Transverse colon (tissue), 4 donors: Measurements from ENCODE around the gene CHAMP1. TPM values are rescaled to one million over a fixed set of nuclear protein-coding genes. Genes with fewer than 3 reads are reported as not detected.

ENCODE experiments used
- DNase-seq: peaks from one replicate; pipeline ENCODE4 v3.0.0-alpha.2; 2019
- H3K27ac ChIP-seq, 4 donors: fragments of 200-600 bp; sonication (generic); 2 replicates each; pipeline ENCODE4 v1.5.1; 2016 to 2018; ENCODE audit warnings: inconsistent platforms in 4 of 4
- H3K27me3 ChIP-seq: fragments of 200-600 bp; sonication (generic); 2 replicates; pipeline ENCODE4 v1.5.1; 2017; ENCODE audit warnings: inconsistent platforms
- H3K36me3 ChIP-seq, 4 donors: fragments of 200-600 bp; sonication (generic); 2 replicates each; pipeline ENCODE4 v1.5.1; 2017 to 2019; ENCODE audit warnings: inconsistent platforms in 4 of 4
- H3K4me1 ChIP-seq, 4 donors: fragments of 200-600 bp; sonication (generic); 2 replicates each; pipeline ENCODE4 v1.5.1; 2017 to 2020; ENCODE audit warnings: inconsistent platforms in 4 of 4
- H3K4me3 ChIP-seq, 4 donors: fragments of 200-600 bp; sonication (generic); 1 replicate in 1 of 4; 2 replicates in 3 of 4; pipeline versions ENCODE4 v1.5.1 to v1.6.1; 2017 to 2019; ENCODE audit warnings: inconsistent platforms in 4 of 4
- H3K9me3 ChIP-seq, 2 donors: fragments of 200-600 bp; sonication (generic); 2 replicates each; pipeline ENCODE4 v1.5.1; 2017 to 2019; ENCODE audit warnings: inconsistent platforms in 2 of 2
- EP300 ChIP-seq: sonication (generic); formaldehyde crosslinking; IDR thresholded peaks from one replicate; pipeline ENCODE4 v1.6.1; 2017; ENCODE audit warnings: antibody characterized with exemption, low read depth
- POLR2A ChIP-seq: fragments of 450-650 bp; IDR thresholded peaks from one replicate; pipeline ENCODE4 v1.6.1; 2016; ENCODE audit warnings: antibody characterized with exemption, mild to moderate bottlenecking, moderate library complexity
- POLR2AphosphoS5 ChIP-seq, 3 donors: sonication (generic); formaldehyde crosslinking; IDR thresholded peaks; one replicate each; pipeline ENCODE4 v1.6.1; 2016; ENCODE audit warnings: antibody characterized with exemption in 3 of 3
- WGBS, 2 donors: methylation state at CpG; one replicate each; pipeline ENCODE4 v1.1.5; 2018; ENCODE audit warnings: low coverage in 1 of 2; 5-methylcytosine and 5-hydroxymethylcytosine counted together
- in situ Hi-C, 4 donors: fragments of 200-750 bp; cut with MboI; loops; one replicate each; pipeline versions ENCODE4 v1.15.0 to v1.15.1; 2017; ENCODE audit warnings: low sequenced_read_pairs in 3 of 4, low pct_ligation_motif_present in 1 of 4, low pct_unique_long_range_greater_than_20kb in 1 of 4
- intact Hi-C: fragments of 100-400 bp; cut with DNase I; formaldehyde crosslinking; loops from one replicate; pipeline ENCODE4 v1.15.1; 2023; ENCODE audit warnings: low total_unique reads
- total RNA-seq, 4 donors: library from RNA; depleted of rRNA; stranded (reverse); fragments of >200 nt; gene quantifications; one replicate each; pipeline ENCODE4 v1.1.0, GENCODE V29; 2016
- TF ChIP-seq, protein P1 (sequence below), 5 experiments: fragments of 200-600 bp in 3 of 5; fragments of 450-650 bp in 2 of 5; sonication (generic) in 3 of 5; IDR thresholded peaks; 1 replicate in 2 of 5; 2 replicates in 3 of 5; pipeline ENCODE4 v1.5.1; 2016 to 2017; ENCODE audit warnings: antibody characterized with exemption in 5 of 5, inconsistent platforms in 3 of 5, mild to moderate bottlenecking in 2 of 5, moderate library complexity in 1 of 5

CHAMP1 gene
- total RNA-seq, 4 donors from 2014 or later = 3.4 to 57.2 (median 20.0) TPM

GRCh38 chr13:114268344-114269280 is 45.7 kb upstream of the CHAMP1 start:
- no peaks in the 10 kb centered on the region for H3K27me3 ChIP-seq
- DNase-seq = no peak
- no peaks in the 10 kb centered on the region for H3K4me1 ChIP-seq
- H3K9me3 ChIP-seq = no peaks in the 10 kb centered on the region
- intact Hi-C loops (no loop called here), in situ Hi-C loops (no loop called here)
- 80 to 91% methylated on average over 3 to 6 of the region's 6 CpGs for WGBS, 2 donors
- no peak for TF ChIP-seq POLR2AphosphoS5 (IDR thresholded peaks at IDR 0.05)
- TF ChIP-seq, protein P1, sequence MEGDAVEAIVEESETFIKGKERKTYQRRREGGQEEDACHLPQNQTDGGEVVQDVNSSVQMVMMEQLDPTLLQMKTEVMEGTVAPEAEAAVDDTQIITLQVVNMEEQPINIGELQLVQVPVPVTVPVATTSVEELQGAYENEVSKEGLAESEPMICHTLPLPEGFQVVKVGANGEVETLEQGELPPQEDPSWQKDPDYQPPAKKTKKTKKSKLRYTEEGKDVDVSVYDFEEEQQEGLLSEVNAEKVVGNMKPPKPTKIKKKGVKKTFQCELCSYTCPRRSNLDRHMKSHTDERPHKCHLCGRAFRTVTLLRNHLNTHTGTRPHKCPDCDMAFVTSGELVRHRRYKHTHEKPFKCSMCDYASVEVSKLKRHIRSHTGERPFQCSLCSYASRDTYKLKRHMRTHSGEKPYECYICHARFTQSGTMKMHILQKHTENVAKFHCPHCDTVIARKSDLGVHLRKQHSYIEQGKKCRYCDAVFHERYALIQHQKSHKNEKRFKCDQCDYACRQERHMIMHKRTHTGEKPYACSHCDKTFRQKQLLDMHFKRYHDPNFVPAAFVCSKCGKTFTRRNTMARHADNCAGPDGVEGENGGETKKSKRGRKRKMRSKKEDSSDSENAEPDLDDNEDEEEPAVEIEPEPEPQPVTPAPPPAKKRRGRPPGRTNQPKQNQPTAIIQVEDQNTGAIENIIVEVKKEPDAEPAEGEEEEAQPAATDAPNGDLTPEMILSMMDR (IDR thresholded peaks at IDR 0.05) = no peak
- H3K36me3 ChIP-seq = peaks cover 0 to 70% (median 31%) of the 10 kb centered on the region in 4 donors
- H3K27ac ChIP-seq = no peak overlapping the region
- H3K4me3 ChIP-seq = no peak overlapping the region

DNA sequence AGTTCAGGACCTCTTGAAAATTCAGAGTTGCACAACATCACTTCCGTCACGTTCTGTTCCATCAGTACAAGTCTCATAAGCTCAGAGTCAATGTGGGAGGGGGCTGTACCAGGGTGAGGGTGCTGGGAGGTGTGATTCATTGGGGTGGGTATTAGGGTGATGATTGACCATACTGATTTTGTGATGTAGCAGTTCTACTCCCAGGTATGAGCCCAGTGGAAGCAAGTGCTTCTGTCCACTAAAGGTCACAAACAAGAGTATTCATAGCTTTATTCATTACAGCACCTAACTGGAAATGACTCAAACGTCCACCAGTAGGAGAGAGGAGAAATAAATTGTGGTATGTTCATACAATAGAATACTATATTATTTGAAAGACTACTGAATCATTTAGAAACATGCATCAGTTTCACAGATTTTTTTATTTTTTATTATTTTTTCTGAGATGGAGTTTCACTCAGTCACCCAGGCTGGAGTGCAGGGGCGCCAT is 45.0 kb upstream of the CHAMP1 start:
- Histone ChIP-seq H3K27ac (no peak overlapping the region), H3K9me3 (no peaks in the 10 kb centered on the region), H3K27me3 (no peaks in the 10 kb centered on the region), H3K36me3 (peaks cover 0 to 62% (median 28%) of the 10 kb centered on the region in 4 donors), H3K4me3 (no peak overlapping the region), H3K4me1 (no peaks in the 10 kb centered on the region)
- DNase-seq = no peak
- in situ Hi-C loops (no loop called here), intact Hi-C loops (no loop called here)
- 63 to 78% methylated on average over 3 to 4 of the region's 4 CpGs for WGBS, 2 donors
- TF ChIP-seq POLR2AphosphoS5 (IDR thresholded peaks at IDR 0.05) = no peak

DNA sequence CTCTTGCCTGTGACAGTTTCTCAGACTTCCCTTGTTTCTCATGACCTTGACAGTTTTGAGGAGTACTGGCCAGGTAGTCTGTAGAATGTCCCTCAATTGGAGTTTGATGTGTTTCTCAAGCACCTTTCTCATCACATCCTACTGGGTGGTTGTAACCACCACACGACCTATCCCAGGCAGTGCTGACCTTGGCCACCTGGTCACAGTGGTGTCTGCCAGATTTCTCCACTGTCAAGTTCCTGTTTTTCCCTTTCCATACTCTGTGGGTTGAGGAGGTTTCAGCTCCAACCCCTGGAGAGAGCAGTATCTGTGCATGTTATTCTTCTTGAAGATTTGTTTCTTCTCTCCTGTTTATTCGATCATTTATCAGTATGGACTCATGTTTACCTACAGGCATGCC is 41.3 kb upstream of the CHAMP1 start:
- TF ChIP-seq EP300 = no peak
- TF ChIP-seq POLR2A = no peak
- no peak overlapping the region for H3K27ac ChIP-seq
- 76 to 82% methylated on average over 2 of the region's 2 CpGs for WGBS, 2 donors
- H3K36me3 ChIP-seq = peaks cover 0 to 29% (median 14%) of the 10 kb centered on the region in 4 donors
- no peak overlapping the region for H3K4me3 ChIP-seq
- DNase-seq = no peak
- H3K9me3 ChIP-seq = no peaks in the 10 kb centered on the region
- H3K27me3 ChIP-seq = no peaks in the 10 kb centered on the region
- in situ Hi-C loops (no loop called here), intact Hi-C loops (no loop called here)
- no peaks in the 10 kb centered on the region for H3K4me1 ChIP-seq

DNA sequence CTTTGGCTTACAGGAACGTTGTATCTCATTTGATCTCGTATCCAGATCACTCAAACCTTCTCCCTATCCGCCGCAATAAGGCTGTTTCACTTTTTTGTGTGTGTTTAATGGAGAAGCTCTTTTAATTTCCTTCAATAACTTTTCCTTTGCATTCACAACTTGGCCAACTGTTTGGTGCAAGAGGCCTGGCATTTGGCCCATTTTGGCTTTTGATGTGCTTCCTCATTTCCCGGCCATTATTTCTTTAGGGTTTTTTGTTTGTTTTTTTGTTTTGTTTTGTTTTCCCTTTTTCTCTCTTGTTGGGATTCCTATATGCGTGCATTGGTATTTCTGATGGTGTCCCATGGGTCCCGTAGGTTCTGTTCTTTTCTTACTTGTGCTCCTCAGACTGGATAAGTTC is 39.0 kb upstream of the CHAMP1 start:
- H3K27me3 ChIP-seq = no peaks in the 10 kb centered on the region
- WGBS, 2 donors = 68 to 86% methylated on average over 5 to 7 of the region's 7 CpGs
- no peak overlapping the region for H3K27ac ChIP-seq
- in situ Hi-C loops (no loop called here), intact Hi-C loops (no loop called here)
- peaks cover 0 to 17% (median 6%) of the 10 kb centered on the region in 4 donors for H3K36me3 ChIP-seq
- TF ChIP-seq, protein P1 (IDR thresholded peaks at IDR 0.05) = no peak
- TF ChIP-seq POLR2A (no peak), EP300 (no peak), POLR2AphosphoS5 (IDR thresholded peaks at IDR 0.05) (no peak)
- DNase-seq = no peak
- H3K4me1 ChIP-seq = peaks cover under 1 to 9% (median 2%) of the 10 kb centered on the region in 4 donors
- no peaks in the 10 kb centered on the region for H3K9me3 ChIP-seq
- no peak overlapping the region for H3K4me3 ChIP-seq

GRCh38 chr13:114279146-114279545 is 35.2 kb upstream of the CHAMP1 start:
- WGBS, 2 donors = 85 to 89% methylated on average over 4 of the region's 4 CpGs
- peaks cover 13 to 29% (median 17%) of the 10 kb centered on the region in 4 donors for H3K4me1 ChIP-seq
- no peaks in the 10 kb centered on the region for H3K9me3 ChIP-seq
- H3K27ac ChIP-seq = no peak overlapping the region
- intact Hi-C loops = no loop called here
- TF ChIP-seq POLR2A = no peak
- TF ChIP-seq POLR2AphosphoS5 (IDR thresholded peaks at IDR 0.05) = no peak
- no peak for TF ChIP-seq EP300
- TF ChIP-seq, protein P1 (IDR thresholded peaks at IDR 0.05) = no peak
- H3K36me3 ChIP-seq = peaks cover 0 to 7% (median 0%) of the 10 kb centered on the region in 4 donors
- in situ Hi-C loops = no loop called here
- no peak for DNase-seq
- no peak overlapping the region for H3K4me3 ChIP-seq
- no peaks in the 10 kb centered on the region for H3K27me3 ChIP-seq
